OCI-LY7 (cell line): ENCODE data around the gene ZNF837.

Source experiments
- CTCF ChIP-seq: fragments of 200-600 bp; sonication (generic); conservative IDR thresholded peaks from 2 replicates; pipeline ENCODE4 v1.5.1; 2014; ENCODE audit warnings: mild to moderate bottlenecking, antibody characterized with exemption, low read length, moderate library complexity, mixed read lengths
- EZH2phosphoT487 ChIP-seq: fragments of 200-600 bp; sonication (generic); IDR thresholded peaks from 2 replicates; pipeline ENCODE4 v1.6.1; 2018; ENCODE audit warnings: low read depth, borderline replicate concordance, mild to moderate bottlenecking, mixed run types, antibody characterized with exemption, low read length, moderate library complexity, mixed read lengths

DNA sequence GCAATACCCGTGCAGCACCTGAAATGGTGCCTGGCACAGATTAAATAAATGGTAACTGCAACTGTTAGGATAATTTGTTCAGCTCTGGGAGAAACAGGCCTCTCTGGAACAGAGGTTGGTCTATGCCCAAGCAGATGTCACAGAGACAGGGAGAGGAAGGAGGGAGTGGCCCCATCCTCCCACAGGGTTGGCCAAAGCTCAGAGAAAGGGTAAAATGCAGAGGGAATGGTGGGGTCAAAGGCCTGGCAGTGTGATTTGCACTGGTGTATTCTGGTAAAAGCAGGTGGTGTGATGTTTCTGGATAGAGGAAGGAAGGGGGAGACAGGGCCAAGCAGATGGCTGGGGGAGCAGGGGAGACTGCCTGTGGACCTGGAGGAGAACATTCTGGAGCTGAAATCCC, 44.6 kb downstream of the ZNF837 start:
- TF ChIP-seq CTCF (no peak), EZH2phosphoT487 (no peak)
